Fibroblast of lung (primary cell): ENCODE results near the gene CHRNB1. TPM values are rescaled to one million over a fixed set of nuclear protein-coding genes. Genes with fewer than 3 reads are reported as not detected.

ENCODE experiments used
- DNase-seq, 2 donors: peaks; one replicate each; pipeline versions ENCODE4 v3.0.0 to v3.0.0-alpha.2; 2010; ENCODE audit warnings: low read depth in 2 of 2
- H2AFZ ChIP-seq: 2 replicates; pipeline ENCODE4 v1.5.1; 2012; ENCODE audit warnings: low read length, control low read depth, inconsistent platforms
- H3K27ac ChIP-seq: 2 replicates; pipeline ENCODE4 v1.5.1; 2011; ENCODE audit warnings: low read length, control low read depth; ENCODE audit not compliant: insufficient read depth
- H3K27me3 ChIP-seq: 2 replicates; pipeline ENCODE4 v1.5.1; 2011; ENCODE audit warnings: mild to moderate bottlenecking, low read length; ENCODE audit not compliant: control insufficient read depth, insufficient read depth
- H3K36me3 ChIP-seq: 2 replicates; pipeline ENCODE4 v1.5.1; 2011; ENCODE audit warnings: low read length; ENCODE audit not compliant: control insufficient read depth, insufficient read depth
- H3K4me1 ChIP-seq: 2 replicates; pipeline ENCODE4 v1.5.1; 2011; ENCODE audit warnings: low read length; ENCODE audit not compliant: control insufficient read depth, insufficient read depth; ENCODE audit errors: extremely low read depth
- H3K4me2 ChIP-seq: 2 replicates; pipeline ENCODE4 v1.5.1; 2011; ENCODE audit warnings: low read length, control low read depth; ENCODE audit not compliant: insufficient read depth; ENCODE audit errors: extremely low read depth
- H3K4me3 ChIP-seq, 4 experiments: fragments of 200-600 bp in 1 of 4; sonication (generic) in 1 of 4; replicated peaks in 1 of 4; 2 replicates each; pipeline ENCODE4 v1.5.1; 2011 to 2016; ENCODE audit warnings: low read length in 4 of 4, low read depth in 3 of 4, mild to moderate bottlenecking in 3 of 4, control low read depth in 2 of 4, inconsistent platforms in 1 of 4, mixed read lengths in 1 of 4; ENCODE audit not compliant: insufficient read depth in 1 of 4; ENCODE audit errors: control extremely low read depth in 1 of 4
- H3K79me2 ChIP-seq: 2 replicates; pipeline ENCODE4 v1.5.1; 2012; ENCODE audit warnings: mild to moderate bottlenecking, low read length, inconsistent platforms; ENCODE audit not compliant: control insufficient read depth, insufficient read depth
- H3K9ac ChIP-seq: 2 replicates; pipeline ENCODE4 v1.5.1; 2011; ENCODE audit warnings: mild to moderate bottlenecking, low read length, control low read depth; ENCODE audit not compliant: insufficient read depth
- H3K9me3 ChIP-seq: 2 replicates; pipeline ENCODE4 v1.5.1; 2012; ENCODE audit warnings: low read depth, low read length; ENCODE audit not compliant: control insufficient read depth, insufficient read depth
- H4K20me1 ChIP-seq: 2 replicates; pipeline ENCODE4 v1.5.1; 2011; ENCODE audit warnings: low read length; ENCODE audit not compliant: control insufficient read depth, insufficient read depth; ENCODE audit errors: extremely low read depth
- EZH2 ChIP-seq: IDR thresholded peaks from 2 replicates; pipeline ENCODE4 v1.5.1; 2012; ENCODE audit warnings: low read length, control low read depth, mild to moderate bottlenecking; ENCODE audit errors: missing control alignments
- polyA plus RNA-seq, 2 donors: library from polyadenylated mRNA; depleted of rRNA in 1 of 2; stranded (reverse) in 1 of 2; unstranded in 1 of 2; fragments of >200 nt; gene quantifications; 2 replicates each; pipeline ENCODE4 v1.2.1, GENCODE V29; 2011 to 2012; ENCODE audit warnings: missing spikeins in 1 of 2
- total RNA-seq: library from RNA; depleted of rRNA; stranded (reverse); fragments of >200 nt; gene quantifications from 2 replicates; pipeline ENCODE4 v1.2.1, GENCODE V29; 2014
- TF ChIP-seq, protein P1 (sequence below), 2 donors: IDR thresholded peaks in 1 of 2; conservative IDR thresholded peaks in 1 of 2; 1 replicate in 1 of 2; 2 replicates in 1 of 2; pipeline ENCODE4 v1.5.1; 2011 to 2012; ENCODE audit warnings: low read length in 2 of 2, control low read depth in 1 of 2, inconsistent platforms in 1 of 2, low read depth in 1 of 2, mild to moderate bottlenecking in 1 of 2

Gene CHRNB1
- total and polyA plus RNA-seq, 2 donors (not counting 1 experiment from before 2014, with no cell fraction given) = 9.2 to 12.2 TPM

DNA sequence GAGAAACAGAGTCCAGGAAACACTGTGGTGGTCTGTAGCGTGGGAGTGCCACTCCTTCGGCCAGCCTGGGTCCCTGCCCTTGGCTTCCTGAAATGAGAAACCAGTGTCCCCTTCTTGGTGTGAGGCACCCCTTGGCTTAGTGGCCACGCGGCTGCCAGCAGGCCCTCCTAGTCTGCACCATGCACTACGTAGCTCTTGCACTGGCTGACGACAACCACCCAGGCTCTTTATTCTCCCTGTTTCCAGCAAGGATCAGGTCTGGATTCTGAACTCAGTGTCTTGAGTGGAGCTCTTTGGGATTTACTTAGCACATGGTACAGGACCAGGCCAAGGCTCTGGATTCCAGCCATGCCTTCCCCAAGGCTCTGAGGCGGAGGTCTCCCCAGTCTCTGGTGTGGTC lies 17.3 kb upstream of the CHRNB1 start:
- TF ChIP-seq EZH2 = no peak
- TF ChIP-seq, protein P1, sequence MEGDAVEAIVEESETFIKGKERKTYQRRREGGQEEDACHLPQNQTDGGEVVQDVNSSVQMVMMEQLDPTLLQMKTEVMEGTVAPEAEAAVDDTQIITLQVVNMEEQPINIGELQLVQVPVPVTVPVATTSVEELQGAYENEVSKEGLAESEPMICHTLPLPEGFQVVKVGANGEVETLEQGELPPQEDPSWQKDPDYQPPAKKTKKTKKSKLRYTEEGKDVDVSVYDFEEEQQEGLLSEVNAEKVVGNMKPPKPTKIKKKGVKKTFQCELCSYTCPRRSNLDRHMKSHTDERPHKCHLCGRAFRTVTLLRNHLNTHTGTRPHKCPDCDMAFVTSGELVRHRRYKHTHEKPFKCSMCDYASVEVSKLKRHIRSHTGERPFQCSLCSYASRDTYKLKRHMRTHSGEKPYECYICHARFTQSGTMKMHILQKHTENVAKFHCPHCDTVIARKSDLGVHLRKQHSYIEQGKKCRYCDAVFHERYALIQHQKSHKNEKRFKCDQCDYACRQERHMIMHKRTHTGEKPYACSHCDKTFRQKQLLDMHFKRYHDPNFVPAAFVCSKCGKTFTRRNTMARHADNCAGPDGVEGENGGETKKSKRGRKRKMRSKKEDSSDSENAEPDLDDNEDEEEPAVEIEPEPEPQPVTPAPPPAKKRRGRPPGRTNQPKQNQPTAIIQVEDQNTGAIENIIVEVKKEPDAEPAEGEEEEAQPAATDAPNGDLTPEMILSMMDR (conservative IDR thresholded peaks at IDR 0.05 in 1 of 2, IDR thresholded peaks at IDR 0.05 in 1 of 2; ENCODE audit: low read depth in 1 of 2, low read length in 2 of 2) = no peak
- Histone ChIP-seq H3K79me2 (no peaks in the 10 kb centered on the region), H3K36me3 (no peaks in the 10 kb centered on the region), H3K9me3 (no peaks in the 10 kb centered on the region), H3K4me1 (no peaks in the 10 kb centered on the region), H3K27ac (no peak overlapping the region), H3K4me3 (no peak overlapping the region), H3K4me2 (no peak overlapping the region), H3K27me3 (no peaks in the 10 kb centered on the region), H2AFZ (no peak overlapping the region), H3K9ac (no peak overlapping the region), H4K20me1 (no peaks in the 10 kb centered on the region)
- no peak for DNase-seq

DNA sequence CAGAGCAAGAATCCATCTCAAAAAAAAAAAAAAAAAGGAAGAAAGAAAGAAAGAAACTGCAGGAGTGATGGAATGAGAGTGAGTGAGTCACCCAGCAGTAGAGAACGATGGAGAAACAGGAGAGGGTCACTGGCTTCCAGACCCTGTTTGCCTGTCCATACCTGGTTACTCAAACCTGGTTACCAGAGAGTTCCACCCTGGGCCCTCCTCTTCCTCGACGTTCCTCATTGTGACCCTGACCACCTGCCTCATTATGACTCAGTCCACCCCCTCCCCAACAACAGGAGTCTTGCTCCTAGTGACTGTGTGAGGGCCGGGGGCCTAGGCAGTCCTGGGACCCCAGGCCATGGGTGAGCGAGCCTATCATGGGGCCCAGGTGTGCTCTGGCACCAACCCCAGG lies 16.3 kb upstream of the CHRNB1 start, which contains the start of gene SPEM3:
Gene SPEM3 (plus strand): TSS at position 301 of the 400 bp plus-strand sequence. CDS start 46 bp downstream, at position 347.
- Histone ChIP-seq H4K20me1 (no peaks in the 10 kb centered on the region), H3K36me3 (no peaks in the 10 kb centered on the region), H3K4me2 (no peak within 1 kb of the TSS), H3K27me3 (no peaks in the 10 kb centered on the region), H3K9ac (no peak within 1 kb of the TSS), H3K9me3 (no peaks in the 10 kb centered on the region), H2AFZ (no peak within 1 kb of the TSS), H3K27ac (no peak within 1 kb of the TSS), H3K79me2 (no peaks in the 10 kb centered on the region), H3K4me3 (no peak within 1 kb of the TSS), H3K4me1 (no peaks in the 10 kb centered on the region)
- no peak for DNase-seq
- TF ChIP-seq EZH2 = no peak
- TF ChIP-seq, protein P1 (conservative IDR thresholded peaks at IDR 0.05 in 1 of 2, IDR thresholded peaks at IDR 0.05 in 1 of 2; ENCODE audit: low read depth in 1 of 2, low read length in 2 of 2) = no peak

DNA sequence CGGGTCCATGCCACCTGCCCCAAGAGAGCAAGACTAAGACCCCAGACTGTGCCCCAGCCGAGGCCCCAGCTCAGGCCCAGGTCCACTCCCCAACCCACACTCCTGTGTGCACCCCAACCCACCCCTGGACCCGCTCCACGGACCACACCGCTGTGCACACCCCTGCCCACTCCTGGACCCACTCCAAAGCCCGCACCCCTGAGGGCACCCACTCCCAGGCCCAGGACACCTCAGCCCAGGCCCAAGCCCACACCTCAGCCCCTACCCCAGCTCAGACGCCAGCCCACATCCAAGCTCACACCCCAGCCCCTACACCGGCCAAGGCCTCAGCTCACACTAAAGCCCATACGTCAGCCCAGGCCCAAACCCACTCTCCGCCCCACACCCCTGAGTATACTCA lies 15.1 kb upstream of the CHRNB1 start:
- H3K27ac ChIP-seq = no peak overlapping the region
- no peaks in the 10 kb centered on the region for H3K4me1 ChIP-seq
- H2AFZ ChIP-seq = no peak overlapping the region
- no peak for DNase-seq
- no peak overlapping the region for H3K9ac ChIP-seq
- no peak overlapping the region for H3K4me3 ChIP-seq
- H3K27me3 ChIP-seq = no peaks in the 10 kb centered on the region
- H3K79me2 ChIP-seq = no peaks in the 10 kb centered on the region
- no peaks in the 10 kb centered on the region for H4K20me1 ChIP-seq
- H3K36me3 ChIP-seq = no peaks in the 10 kb centered on the region
- no peak overlapping the region for H3K4me2 ChIP-seq
- TF ChIP-seq EZH2 = no peak
- TF ChIP-seq, protein P1 (conservative IDR thresholded peaks at IDR 0.05 in 1 of 2, IDR thresholded peaks at IDR 0.05 in 1 of 2; ENCODE audit: low read depth in 1 of 2, low read length in 2 of 2) = no peak
- no peaks in the 10 kb centered on the region for H3K9me3 ChIP-seq
